ENCODE measurements around the gene MTMR12.
A peak's percentile ranks its signal among the peaks of the same experiment; 100 is the strongest.
"Not testable (repeated sequence)": the region's sequence is repeated elsewhere in the genome, so short reads cannot be mapped to it uniquely, and the experiment has no call there.

MTMR12 gene

DNA sequence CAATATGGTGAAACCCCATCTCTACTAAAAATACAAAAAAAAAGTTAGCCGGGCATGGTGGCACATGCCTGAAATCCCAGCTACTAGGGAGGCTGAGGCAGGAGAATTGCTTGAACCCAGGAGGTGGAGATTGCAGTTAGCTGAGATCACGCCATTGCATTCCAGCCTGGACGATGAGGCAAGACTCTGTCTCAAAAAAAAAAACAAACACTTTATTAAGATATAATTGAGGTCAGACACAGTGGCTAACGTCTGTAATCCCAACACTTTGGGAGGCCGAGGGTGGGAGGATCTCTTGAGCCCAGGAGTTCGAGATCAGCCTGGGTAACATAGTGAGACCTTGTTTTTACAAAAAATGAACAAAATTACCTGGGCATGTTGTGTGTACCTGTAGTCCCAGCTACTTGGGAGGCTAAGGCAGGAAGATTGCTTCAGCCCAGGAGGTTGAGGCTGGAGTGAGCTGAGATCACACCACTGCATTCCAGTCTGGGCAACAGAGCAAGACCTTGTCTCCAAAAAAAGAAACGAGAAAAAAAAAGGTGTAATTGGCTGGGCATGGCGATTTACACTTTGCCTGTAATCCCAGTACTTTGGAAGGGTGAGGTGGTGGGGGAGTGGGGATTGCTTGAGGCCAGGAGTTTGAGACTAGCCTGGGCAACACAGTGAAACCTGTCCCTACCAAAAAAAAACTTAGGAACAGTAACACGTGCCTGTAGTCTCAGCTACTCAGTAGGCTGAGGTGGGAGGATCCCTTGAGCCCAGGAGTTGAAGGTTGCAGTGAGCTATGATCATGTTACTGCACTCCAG is 16.6 kb downstream of the MTMR12 start:
- DNase-seq = not testable (repeated sequence)

DNA sequence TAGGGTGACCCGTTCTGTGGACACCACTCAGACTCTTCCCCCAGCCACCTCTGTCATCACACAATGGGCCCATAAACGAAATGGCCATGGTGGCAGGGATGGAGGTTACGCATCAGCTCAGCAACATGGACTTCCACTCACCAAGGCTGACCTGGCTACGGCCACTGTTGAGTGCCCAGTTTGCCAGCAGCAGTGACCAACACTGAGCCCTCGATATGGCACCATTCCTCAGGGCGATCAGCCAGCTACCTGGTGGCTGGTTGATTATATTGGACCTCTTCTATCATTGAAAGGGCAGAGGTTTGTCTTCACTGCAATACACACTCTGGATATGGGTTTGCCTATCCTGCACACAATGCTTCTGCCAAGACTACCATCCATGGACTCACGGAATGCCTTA is 21.1 kb downstream of the MTMR12 start:
- no peak for DNase-seq

DNA sequence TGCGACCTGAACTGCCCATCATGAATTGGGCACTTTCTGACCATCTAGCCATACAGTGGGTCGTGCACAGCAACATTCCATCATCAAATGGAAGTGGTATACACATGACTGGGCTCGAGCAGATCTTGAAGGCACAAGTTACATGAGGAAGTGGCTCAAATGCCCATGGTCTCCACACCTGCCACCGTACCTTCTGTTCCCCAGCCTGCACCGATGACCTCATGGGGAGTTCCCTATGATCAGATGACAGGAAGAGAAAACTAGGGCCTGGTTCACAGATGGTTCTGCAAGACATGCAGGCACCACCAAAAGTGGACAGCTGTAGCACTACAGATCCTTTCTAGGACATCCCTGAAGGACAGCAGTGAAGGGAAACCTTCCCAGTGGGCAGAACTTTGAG is 21.8 kb downstream of the MTMR12 start:
- DNase-seq = no peak

DNA sequence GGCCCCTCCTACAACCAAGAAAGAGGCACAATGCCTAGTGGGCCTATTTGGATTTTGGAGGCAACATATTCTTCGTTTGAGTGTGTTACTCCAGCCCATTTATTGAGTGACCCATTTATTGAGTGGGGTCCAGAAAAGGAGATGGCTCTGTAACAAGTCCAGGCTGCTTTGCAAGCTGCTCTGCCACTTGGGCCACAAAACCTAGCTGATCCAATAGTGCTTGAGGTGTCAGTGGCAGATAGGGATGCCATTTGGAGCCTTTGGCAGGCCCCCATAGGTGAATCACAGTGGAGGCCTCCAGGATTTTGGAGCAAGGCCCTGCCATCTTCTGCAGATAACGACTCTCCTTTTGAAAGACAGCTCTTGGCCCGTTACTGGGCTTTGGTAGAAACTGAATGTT is 22.2 kb downstream of the MTMR12 start:
- not testable (repeated sequence) for DNase-seq

DNA sequence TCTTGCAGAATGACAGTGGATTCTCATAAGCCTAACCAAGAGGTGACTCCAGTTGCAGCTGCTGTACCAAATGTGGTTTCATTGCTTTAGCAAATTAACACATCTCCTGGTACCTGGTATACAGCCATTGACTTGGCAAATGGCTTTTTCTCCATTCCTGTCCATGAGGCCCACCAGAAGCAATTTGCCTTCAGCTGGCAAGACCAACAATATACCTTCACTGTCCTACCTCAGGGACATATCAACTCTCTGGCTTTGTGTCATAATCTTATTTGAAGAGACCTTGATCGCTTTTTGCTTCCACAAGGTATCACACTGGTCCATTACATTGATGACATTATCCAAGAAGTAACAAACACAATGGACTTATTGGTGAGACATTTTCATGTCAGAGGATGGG is 22.8 kb downstream of the MTMR12 start:
- DNase-seq = not testable (repeated sequence)

DNA sequence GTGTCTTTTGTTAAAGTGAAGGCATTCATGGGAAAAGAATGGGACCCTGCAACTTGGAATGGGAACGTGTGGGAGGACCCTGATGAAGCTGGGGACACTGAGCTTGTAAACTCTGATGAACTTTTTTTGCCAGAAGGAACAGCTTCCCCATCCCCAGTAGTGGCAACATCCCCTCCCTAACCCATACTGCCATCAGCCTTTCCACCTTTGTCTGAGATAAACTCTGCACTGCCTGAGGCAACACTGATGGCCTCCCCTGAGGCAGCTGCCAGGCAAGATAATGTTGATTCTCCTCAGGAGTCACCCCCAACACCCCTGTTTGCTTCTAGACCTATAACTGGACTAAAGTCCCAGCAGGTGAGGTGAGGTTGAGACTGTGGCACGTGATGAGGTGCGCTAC is 24.6 kb downstream of the MTMR12 start:
- not testable (repeated sequence) for DNase-seq

DNA sequence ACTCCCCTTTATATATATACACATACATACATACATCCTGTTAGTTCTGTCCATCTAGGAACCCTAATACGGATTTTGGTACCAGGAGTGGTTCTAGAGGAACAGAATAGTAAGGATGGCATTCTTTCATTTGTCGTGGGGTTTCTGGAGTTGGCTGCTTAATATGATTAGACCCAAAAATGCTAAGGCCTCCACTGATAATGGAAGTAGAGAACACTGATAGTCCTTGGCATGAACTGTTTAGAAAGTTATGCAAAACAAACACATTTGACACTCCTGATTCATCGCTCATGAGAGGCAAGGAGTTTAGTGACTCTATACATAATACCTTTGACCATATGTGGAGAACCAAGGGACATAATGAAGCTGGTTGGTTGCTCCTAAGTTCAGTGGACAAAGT is 25.2 kb downstream of the MTMR12 start:
- not testable (repeated sequence) for DNase-seq

DNA sequence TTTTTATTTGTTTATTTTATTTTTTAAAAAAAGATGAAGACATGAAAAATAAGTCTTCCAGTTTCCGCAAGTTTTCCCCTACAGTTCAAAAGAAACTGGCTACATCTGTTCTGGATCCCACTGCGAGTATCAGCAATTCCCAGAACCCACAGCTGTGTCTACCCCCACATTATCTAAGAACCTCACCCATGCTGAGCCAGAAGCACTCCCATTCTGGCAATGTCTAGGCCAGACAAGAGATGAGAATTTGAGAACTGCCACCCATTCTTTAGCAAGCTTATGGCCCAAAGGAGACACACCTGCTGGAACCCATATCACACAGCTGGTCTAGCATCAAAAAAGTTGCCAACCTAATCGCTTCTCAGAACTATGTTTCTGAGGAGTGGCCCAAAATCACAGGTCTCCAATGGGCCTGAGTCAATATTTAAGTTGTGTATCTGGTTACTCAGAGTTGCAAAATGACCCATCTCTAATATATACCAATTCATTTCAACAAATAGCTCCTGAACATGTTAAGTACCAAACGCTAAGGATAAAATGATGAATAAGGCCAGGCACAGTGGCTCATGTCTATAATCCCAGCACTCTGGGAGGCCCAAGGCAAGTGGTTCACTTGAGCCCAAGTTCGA is 27.1 kb downstream of the MTMR12 start:
- no peak for DNase-seq

DNA sequence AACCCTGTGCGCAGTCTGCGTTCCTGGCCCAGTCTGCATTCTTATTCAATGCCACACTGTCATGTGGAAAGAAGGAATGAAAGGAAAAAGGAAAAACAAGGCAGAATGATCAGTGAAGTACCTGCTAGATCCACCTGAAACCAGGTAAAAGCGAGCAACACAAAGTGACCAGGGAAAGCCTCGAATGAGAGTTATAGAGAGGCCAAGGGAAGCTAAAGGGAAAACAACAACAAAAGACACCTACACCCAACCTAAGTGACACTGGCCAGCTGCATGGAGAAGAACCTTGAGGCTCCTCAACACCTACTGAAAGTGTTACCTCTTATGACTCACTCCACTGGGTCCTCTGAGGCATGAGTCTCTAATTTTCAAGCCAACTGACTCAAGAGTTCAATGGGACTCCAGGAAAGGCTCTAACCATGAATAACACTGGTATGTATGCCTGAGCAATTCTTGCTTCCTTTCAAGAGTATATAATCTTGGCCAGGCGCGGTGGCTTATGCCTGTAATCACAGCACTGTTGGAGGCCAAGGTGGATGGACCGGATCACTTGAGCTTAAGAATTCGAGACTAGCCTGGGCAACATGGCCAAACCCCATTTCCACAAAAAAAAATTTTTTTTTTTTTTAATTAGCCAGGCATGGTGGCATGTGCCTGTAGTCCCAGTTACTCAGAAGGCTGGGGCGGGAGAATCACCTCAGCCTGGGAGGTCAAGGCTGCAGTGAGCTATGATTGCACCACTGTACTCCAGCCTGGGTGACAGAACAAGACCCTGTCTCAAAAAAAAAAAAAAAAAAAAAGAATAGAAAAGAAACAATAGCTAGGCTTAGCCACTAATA is 29.0 kb downstream of the MTMR12 start:
- no peak for DNase-seq

DNA sequence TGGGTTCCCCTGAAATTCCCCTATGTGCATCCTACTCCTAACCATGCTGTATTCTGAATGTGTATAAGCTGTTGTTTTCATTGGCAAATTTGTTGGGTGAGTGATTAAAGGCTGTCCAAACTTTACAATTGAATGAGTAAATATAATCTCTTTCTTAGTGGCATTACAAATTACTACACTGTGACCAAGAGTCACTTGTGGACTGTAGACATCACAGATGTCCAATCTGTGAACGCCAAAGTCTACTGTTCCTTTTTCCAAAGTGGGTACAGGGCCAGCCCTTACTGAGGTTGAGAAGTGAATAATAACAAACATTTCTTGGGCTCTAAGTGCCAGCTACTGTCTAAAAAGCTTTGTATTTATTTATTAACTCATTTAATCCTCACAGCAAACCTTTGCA is 29.7 kb downstream of the MTMR12 start:
- no peak for DNase-seq

DNA sequence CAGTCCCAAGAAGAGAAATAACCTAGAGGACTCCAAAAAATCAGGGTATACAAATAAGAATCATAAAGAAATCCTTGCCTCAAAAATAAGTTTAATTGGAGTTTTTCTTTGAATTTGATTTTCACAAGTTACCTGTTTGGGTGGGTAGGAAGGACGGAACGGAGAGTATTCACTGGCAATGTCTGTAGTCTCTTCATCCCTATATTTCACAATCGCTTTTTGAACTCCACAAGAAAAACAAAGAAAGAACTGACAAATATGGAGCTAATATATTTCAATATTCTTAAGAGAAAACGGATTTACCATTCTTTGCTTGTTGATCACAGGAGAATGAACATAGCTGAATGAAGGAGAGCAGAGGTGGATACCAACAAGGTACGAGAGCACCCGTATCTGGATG is 30.1 kb downstream of the MTMR12 start:
- no peak for DNase-seq

DNA sequence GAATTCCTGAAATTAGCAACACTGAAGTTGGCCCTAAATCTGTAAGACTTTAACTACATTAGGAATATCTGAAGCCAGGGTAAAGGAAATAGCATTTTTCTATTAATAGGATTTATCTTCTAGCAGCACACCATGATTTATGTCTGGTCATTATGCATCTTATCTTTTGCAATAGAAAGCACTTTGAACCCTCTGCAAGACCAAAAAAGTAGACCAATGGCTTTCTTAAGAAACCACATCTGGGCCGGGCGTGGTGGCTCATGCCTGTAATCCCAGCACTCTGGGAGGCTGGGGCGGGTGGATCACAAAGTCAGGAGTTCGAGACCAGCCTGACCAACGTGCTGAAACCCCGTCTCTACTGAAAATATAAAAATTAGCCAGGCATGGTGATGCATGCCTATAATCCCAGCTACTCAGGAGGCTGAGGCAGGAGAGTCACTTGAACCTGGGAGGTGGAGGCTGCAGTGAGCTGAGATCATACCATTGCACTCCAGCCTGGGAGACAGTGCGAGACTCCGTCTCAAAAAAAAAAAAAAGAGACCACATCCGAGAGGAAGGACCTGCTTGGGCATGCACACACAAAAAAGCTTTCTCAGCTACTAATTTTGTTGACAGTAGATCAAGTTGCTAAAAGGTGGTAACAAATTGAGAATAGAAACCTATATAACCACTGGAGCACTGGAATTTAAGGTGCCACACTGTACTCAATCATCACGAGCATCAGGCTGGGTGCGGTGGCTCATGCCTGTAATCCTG is 31.2 kb downstream of the MTMR12 start:
- DNase-seq = not testable (repeated sequence)

DNA sequence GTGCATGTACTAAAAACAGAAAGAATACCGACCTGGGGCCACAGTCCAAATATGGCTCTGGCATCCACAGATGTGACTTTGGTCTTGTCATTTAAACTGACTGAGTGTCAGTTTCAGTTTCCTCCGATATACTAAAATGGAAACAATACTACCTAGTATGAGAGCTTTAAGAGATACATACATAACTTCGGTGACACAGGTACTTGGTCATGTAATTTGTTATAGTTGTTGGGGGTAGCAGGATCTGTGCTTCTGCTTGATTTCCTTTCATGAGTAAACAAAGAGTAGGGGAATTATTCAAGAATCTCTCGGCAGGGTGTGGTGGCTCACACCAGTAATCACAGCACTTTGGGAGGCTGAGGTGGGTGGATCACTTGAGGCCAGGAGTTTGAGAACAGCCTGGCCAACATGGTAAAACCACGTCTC is 32.1 kb downstream of the MTMR12 start:
- peak; percentile 15 for DNase-seq

DNA sequence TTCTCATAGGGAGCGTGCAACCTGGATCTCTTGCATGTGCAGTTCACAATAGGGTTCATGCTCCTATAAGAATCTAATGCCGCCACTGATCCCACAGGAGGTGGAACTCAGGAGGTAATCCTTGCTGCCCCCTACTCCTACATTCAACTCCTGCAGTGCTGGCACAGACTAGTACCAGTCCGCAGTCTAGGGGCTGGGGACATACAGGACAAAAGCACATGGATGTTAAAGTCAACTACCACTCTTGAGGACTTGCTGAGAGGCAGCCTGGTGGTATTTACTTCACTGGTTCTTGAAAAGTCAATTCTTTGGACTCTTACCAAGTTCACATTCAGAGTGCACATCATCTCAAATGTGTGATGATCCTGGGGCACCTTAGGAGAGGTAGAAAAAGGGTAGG is 33.0 kb downstream of the MTMR12 start:
- no peak for DNase-seq

DNA sequence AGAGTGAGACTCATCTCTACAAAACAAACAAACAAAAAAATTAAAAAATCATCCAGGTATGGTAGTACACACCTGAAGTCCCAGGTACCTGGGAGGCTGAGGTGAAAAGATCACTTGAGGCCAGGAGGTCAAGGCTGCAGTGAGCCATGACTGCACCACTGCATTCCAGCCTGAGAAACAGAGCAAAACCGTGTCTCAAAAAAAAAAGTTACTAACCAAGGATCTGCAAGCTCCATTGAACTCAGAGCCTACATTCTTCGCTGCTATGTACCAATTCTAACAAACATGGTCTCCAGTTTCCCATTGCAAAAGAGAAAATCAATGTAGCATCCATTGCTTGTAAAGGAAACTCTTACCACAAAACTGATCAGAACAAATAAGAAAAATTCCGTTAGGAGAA is 33.5 kb downstream of the MTMR12 start:
- DNase-seq = no peak

DNA sequence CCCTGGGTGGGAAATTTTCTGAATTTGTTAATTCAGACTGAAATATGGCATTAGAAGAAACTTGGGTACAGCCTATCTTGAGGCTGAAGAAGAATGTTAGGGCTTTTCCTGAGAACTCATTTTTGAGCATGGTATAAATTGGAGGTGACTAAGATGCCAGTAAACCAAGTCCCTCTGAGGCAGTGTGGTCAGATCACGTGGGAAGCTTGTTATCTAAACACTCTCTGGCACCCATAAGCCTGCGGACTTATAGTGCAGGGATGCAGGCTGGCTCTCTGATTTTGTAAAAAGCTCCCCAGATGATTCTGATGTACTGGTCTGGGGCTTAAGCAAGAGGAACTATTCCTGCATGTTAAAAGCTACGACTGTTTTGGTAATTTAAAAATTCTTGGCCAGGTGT is 34.3 kb downstream of the MTMR12 start:
- DNase-seq = no peak

DNA sequence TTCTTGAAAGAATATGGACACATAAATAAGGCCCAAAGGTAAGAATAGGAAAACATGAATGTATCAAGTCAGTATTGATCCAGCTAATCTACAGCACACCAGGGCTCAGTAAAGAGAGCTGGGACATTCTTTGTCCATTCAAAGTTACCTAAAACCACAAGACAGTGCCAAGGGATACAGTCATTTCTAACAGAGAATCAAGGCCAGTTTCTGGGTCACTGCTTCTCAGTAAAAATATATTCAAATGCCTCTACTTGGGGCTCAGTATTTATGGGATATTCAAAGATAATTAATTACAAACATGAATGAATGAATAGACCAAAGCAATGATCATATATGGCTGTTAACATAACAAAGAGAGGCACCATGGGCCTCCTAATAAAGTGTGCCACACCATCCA is 34.9 kb downstream of the MTMR12 start:
- DNase-seq = no peak

DNA sequence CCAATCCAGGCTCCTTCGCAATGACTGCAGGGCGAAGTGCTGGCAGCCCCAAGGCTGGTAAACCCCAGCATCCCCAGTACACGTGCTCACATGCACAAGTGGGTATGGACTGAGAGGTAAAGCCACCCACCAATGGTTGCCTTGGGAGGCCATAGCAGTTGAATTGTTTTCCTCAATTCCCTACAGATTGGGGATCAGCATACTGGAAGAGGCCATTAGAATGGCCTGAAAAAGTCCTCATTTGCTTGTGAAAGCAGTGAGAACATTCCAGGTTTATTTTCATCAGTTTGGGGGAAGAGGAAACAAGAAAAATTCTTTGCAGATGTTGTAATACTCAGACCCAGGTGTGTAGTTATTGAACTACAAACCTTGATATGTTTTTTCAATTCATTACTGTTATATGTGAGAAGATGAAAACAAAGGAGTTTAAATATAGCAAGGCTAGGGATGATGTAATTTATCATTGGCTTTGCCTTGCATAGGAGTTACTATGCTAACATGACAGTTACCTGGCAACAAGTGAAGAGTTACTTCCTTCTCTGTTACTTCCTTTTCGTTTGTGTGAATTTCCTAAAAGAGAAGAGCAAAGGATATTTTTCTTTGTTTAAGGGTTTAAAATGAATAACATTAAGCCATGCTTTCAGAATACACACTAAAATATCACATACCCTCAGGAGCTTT is 36.4 kb downstream of the MTMR12 start:
- DNase-seq = no peak

DNA sequence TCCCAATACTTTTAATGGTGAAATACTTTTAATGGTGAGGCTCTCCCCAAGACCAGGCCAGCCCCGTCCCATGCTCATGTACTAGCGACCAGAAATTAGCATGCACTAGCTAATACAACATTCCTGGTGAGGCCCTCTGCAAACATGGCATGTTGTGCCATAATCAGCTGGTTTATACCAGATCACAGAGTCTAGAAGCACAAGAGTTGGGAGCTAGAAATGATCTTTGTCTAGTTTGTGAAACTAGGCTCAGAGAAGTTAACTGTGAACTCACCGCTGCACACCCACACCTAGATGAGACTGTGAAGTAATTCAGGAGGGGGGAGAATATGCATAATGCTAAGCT is 37.4 kb downstream of the MTMR12 start:
- no peak for DNase-seq

DNA sequence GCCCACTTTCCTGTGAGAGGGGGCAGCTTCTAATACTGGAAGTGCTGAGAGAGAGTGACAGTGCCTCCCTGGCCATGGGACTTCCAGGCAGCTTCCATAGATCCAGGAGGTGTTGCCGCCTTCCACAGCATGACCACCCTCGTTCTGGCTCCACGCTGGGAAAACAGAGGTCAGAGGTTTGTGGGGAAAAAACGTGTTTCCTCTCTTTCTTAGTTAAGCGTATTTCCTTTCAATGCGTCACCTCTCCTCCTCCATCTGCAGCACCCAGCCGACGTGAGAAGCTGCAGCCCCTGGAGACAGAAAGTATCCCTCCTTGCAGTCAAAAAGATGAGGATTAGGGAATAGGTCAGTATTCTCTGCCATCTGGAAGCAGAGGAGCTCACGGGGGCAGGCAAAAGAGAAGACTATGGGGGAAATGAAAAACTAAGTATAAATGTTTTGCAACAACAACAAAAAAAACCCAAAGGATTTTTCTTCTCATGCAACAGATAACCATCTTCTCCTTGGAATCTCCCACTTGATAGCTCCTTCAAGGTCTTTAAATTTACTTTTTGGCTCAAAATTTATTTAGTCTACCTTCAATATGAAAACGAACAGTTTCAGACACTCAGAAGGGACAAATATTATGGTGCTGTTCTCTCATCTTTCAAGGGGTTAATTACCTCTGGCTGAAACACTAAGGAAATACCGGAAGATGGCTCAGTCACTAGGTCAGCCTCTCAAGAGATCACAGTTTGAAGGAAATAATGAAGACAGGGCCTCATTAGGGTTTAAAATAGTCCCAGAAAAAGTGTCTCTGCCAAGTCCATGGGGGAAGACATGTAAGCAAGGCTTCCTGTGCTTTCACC is 38.0 kb downstream of the MTMR12 start:
- DNase-seq = no peak

DNA sequence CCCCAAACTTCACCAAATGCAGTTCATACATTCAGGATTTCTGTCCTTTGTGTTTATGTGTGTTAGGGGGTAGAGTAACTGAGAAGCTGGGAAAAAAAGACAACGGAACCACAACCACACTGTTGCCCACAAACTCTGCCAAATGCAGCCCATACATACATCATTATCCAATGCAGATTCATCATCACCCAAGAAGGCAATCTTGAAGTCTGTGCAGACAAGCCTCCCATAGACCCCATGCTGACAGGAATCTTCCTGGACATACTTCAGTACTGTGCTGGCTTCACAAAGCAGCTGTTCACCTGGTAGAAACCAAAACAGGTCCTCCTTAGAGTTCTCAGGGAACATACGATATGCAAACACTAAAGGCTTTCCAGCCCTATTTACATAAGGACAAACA is 38.9 kb downstream of the MTMR12 start:
- DNase-seq = no peak

DNA sequence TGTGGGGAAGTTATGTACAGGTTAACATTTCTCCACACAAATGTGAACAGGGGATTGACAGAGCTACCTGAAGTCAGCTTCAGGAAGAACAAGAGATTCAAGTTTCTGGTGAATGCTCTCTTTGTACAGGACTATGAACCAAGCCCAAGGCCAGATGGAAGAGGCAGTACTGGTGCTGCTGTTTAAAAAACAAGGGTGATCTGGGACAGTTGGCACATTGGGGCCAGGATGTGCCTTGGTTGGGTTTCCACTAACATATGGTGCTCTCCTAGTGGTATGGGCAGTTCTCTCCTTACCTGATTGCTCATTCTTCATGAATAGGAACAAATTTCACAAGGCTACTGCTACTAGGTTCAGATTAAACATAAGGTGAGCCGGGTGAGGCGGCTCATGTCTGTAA is 40.0 kb downstream of the MTMR12 start:
- no peak for DNase-seq

Data from activated naive CD4-positive, alpha-beta T cell treated with anti-CD3 and anti-CD28 coated beads, Interleukin-2, amount 50 U/mL, for 16 hours (primary cell).